Smooth muscle cell (in vitro differentiated cells): ENCODE results near the gene SV2C. TPM values are rescaled to one million over a fixed set of nuclear protein-coding genes. Genes with fewer than 3 reads are reported as not detected.
"Not testable (repeated sequence)": the region's sequence is repeated elsewhere in the genome, so short reads cannot be mapped to it uniquely, and the experiment has no call there.

Source experiments
- DNase-seq: peaks from one replicate; lab custom pipeline; 2025; ENCODE audit not compliant: unreplicated experiment; lab: John Stamatoyannopoulos, UW
- H2AFZ ChIP-seq: fragments of 200-600 bp; sonication (generic); 2 replicates; pipeline ENCODE4 v1.6.0; 2016; ENCODE audit warnings: antibody characterized with exemption, low read depth, mild to moderate bottlenecking
- H3F3A ChIP-seq: fragments of 200-600 bp; sonication (generic); 2 replicates; pipeline ENCODE4 v1.6.0; 2017; ENCODE audit warnings: antibody characterized with exemption, low read depth
- H3K27ac ChIP-seq: fragments of 200-600 bp; sonication (generic); 2 replicates; pipeline ENCODE4 v1.5.1; 2016; ENCODE audit warnings: low read depth, mild to moderate bottlenecking
- H3K27me3 ChIP-seq: fragments of 200-600 bp; sonication (generic); 2 replicates; pipeline ENCODE4 v1.6.1; 2016; ENCODE audit warnings: low read depth, mild to moderate bottlenecking
- H3K36me3 ChIP-seq: fragments of 200-600 bp; sonication (generic); 2 replicates; pipeline ENCODE4 v1.5.1; 2016; ENCODE audit warnings: low read depth
- H3K4me1 ChIP-seq: fragments of 200-600 bp; sonication (generic); 2 replicates; pipeline ENCODE4 v1.5.1; 2016; ENCODE audit warnings: low read depth
- H3K4me2 ChIP-seq: fragments of 200-600 bp; sonication (generic); 2 replicates; pipeline ENCODE4 v1.6.0; 2016; ENCODE audit warnings: mild to moderate bottlenecking
- H3K4me3 ChIP-seq: fragments of 200-600 bp; sonication (generic); 2 replicates; pipeline ENCODE4 v1.5.1; 2016; ENCODE audit warnings: mild to moderate bottlenecking
- H3K79me2 ChIP-seq: fragments of 200-600 bp; sonication (generic); 2 replicates; pipeline ENCODE4 v1.6.0; 2016; ENCODE audit warnings: low read depth, mild to moderate bottlenecking
- H3K9ac ChIP-seq: fragments of 200-600 bp; sonication (generic); 2 replicates; pipeline ENCODE4 v1.6.0; 2016; ENCODE audit warnings: low read depth
- H3K9me3 ChIP-seq: fragments of 200-600 bp; sonication (generic); replicated peaks from 2 replicates; pipeline ENCODE4 v1.5.1; 2016; ENCODE audit warnings: low read depth
- H4K20me1 ChIP-seq: fragments of 200-600 bp; sonication (generic); 2 replicates; pipeline ENCODE4 v1.6.0; 2016; ENCODE audit warnings: low read depth
- WGBS: methylation state at CpG from one replicate; pipeline ENCODE4 v1.1.7; 2016; ENCODE audit warnings: low lambda C conversion rate; 5-methylcytosine and 5-hydroxymethylcytosine counted together
- polyA plus RNA-seq: library from polyadenylated mRNA; unstranded; fragments of >200 nt; fragmentation: Nextera tagmentation; extraction: Ambion mirVana; gene quantifications from 2 replicates; pipeline ENCODE4 v1.2.1, GENCODE V29; 2016
- total RNA-seq: library from RNA; depleted of rRNA; stranded (reverse); fragments of >200 nt; gene quantifications from 2 replicates; pipeline ENCODE4 v1.2.3, GENCODE V29; 2014
- TF ChIP-seq, protein P1 (sequence below): fragments of 200-600 bp; sonication (generic); IDR thresholded peaks from 2 replicates; pipeline ENCODE4 v1.5.1; 2017; ENCODE audit warnings: borderline replicate concordance, mild to moderate bottlenecking, antibody characterized with exemption; ENCODE audit not compliant: insufficient read depth, poor library complexity, severe bottlenecking

SV2C gene
- total and polyA plus RNA-seq, 2 experiments from 2014 or later = not detected

DNA sequence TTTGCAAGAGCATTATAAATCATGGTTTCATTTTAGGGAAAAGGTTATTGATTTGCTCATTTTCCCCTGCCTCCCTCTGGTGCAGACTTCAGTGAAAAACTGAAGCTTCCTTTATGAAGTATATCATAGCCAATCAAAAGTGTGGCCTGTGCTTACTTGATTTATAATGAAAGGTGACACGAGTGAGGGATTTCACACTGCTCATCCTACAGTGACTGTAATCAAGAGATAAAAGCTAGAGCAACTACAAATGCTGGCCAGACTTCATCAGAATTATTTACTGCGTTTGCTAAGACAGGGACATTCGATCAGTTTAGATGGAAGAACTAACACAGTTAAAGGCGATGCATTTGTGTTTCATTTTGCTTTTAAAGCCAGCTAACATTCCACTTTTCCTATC is 151.5 kb downstream of the SV2C start:
- Histone ChIP-seq H3K36me3 (no peaks in the 10 kb centered on the region), H2AFZ (no peak overlapping the region), H3K27ac (no peak overlapping the region), H3K4me3 (no peak overlapping the region), H3F3A (no peaks in the 10 kb centered on the region), H3K27me3 (peaks cover 12% of the 10 kb centered on the region), H3K4me2 (no peak overlapping the region), H3K4me1 (no peaks in the 10 kb centered on the region), H4K20me1 (no peaks in the 10 kb centered on the region), H3K9ac (no peak overlapping the region), H3K79me2 (no peaks in the 10 kb centered on the region), H3K9me3 (no peaks in the 10 kb centered on the region)
- no peak for DNase-seq
- TF ChIP-seq, protein P1, sequence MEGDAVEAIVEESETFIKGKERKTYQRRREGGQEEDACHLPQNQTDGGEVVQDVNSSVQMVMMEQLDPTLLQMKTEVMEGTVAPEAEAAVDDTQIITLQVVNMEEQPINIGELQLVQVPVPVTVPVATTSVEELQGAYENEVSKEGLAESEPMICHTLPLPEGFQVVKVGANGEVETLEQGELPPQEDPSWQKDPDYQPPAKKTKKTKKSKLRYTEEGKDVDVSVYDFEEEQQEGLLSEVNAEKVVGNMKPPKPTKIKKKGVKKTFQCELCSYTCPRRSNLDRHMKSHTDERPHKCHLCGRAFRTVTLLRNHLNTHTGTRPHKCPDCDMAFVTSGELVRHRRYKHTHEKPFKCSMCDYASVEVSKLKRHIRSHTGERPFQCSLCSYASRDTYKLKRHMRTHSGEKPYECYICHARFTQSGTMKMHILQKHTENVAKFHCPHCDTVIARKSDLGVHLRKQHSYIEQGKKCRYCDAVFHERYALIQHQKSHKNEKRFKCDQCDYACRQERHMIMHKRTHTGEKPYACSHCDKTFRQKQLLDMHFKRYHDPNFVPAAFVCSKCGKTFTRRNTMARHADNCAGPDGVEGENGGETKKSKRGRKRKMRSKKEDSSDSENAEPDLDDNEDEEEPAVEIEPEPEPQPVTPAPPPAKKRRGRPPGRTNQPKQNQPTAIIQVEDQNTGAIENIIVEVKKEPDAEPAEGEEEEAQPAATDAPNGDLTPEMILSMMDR = no peak
- 90% methylated on average over 4 of the region's 4 CpGs for WGBS

DNA sequence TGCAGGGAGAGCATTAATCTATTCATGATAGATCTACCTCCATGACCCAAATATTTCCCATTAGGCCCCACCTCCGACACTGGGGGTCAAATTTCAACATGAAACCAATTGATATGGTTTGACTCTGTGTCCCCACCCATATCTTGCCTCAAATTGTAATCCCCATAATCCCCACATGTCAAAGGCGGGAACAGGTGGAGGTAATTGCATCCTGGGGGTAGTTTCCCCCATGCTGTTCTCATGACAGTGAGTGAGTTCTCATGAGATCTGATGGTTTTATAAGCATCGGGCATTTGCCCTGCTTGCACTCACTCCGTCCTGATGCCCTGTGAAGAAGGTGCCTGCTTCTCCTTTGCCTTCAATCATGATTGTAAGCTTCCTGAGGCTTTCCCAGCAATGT is 153.5 kb downstream of the SV2C start:
- Histone ChIP-seq H3K36me3 (no peaks in the 10 kb centered on the region), H3K9me3 (no peaks in the 10 kb centered on the region), H3F3A (no peaks in the 10 kb centered on the region), H3K9ac (no peak overlapping the region), H2AFZ (no peak overlapping the region), H3K27ac (no peak overlapping the region), H3K27me3 (peaks cover 23% of the 10 kb centered on the region), H3K4me1 (no peaks in the 10 kb centered on the region), H3K4me2 (no peak overlapping the region), H3K79me2 (no peaks in the 10 kb centered on the region), H3K4me3 (no peak overlapping the region), H4K20me1 (no peaks in the 10 kb centered on the region)
- TF ChIP-seq, protein P1 = no peak
- no peak for DNase-seq
- 87% methylated on average over 4 of the region's 4 CpGs for WGBS

DNA sequence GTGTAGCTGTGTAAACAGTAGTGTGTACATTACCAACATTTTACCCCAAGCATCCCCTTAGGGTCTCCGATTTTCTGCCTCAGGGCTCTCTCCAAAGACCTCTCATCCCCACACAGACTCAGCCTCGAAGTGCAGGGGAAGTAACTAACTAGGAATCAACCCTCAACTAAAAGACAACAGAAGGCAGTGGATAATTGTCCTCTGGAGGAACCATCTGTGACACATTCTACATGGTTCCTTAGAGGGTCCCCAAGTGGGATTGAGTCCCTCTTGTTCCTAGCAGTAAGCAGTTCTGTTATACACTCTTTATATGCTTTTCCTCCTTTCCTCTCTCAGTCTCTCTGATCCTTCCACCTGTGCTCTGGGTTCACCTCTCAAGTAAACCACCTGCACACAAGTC is 157.2 kb downstream of the SV2C start:
- TF ChIP-seq, protein P1 = no peak
- H3K9me3 ChIP-seq = no peaks in the 10 kb centered on the region
- no peak for DNase-seq

DNA sequence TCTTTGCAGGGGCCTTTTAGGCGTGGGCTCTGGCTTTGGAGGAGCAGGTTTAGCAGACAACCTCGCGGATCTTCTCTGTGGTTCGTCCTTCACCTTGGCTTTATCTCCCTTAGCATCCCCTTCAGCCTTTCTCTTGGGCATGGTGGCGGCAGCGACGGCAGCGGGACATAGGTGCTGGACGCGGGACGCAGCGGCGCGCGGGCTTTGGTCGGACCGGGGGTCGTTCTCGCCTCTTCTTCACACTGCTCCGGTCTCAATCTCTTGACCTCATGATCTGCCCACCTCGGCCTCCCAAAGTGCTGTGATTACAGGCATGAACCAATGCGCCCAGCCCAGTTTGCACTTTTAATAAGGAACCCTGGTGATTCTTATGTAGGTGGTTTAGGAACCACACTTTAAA is 159.0 kb downstream of the SV2C start:
- H3K27me3 ChIP-seq = peaks cover 23% of the 10 kb centered on the region
- WGBS = 94% methylated on average over 22 of the region's 22 CpGs
- H3K4me2 ChIP-seq, DNase-seq, H4K20me1 ChIP-seq, H3K9me3 ChIP-seq, H3K79me2 ChIP-seq, H3K27ac ChIP-seq, H3F3A ChIP-seq, H3K9ac ChIP-seq, H2AFZ ChIP-seq, H3K4me1 ChIP-seq, H3K36me3 ChIP-seq, H3K4me3 ChIP-seq: not testable (repeated sequence)

More for the DNA sequence above, 157.2 kb downstream of the SV2C start:
- Histone ChIP-seq H3K27me3 (peaks cover 23% of the 10 kb centered on the region), H3K9ac (no peak overlapping the region), H3K27ac (no peak overlapping the region), H3K36me3 (no peaks in the 10 kb centered on the region), H4K20me1 (no peaks in the 10 kb centered on the region), H3F3A (no peaks in the 10 kb centered on the region), H3K4me2 (no peak overlapping the region), H3K79me2 (no peaks in the 10 kb centered on the region), H3K4me3 (no peak overlapping the region), H3K4me1 (no peaks in the 10 kb centered on the region), H2AFZ (no peak overlapping the region)
- 67% methylated on average over 2 of the region's 2 CpGs for WGBS
